GM19099 (cell line): ENCODE results near the gene ILF2.

ENCODE experiments used
- POLR2A ChIP-seq: IDR thresholded peaks from 3 replicates; pipeline ENCODE4 v1.6.1; 2011; ENCODE audit warnings: low read depth; ENCODE audit not compliant: insufficient read length; ENCODE audit errors: extremely low read depth

The ILF2 gene

GRCh38 chr1:153685544-153686340, 14.9 kb upstream of the ILF2 start:
- no peak for TF ChIP-seq POLR2A

- TF ChIP-seq POLR2A: no peak
Observed at GRCh38 chr1:153684892-153685291, 14.1 kb upstream of the ILF2 start.

GRCh38 chr1:153683854-153684253, 13.1 kb upstream of the ILF2 start:
- no peak for TF ChIP-seq POLR2A

- TF ChIP-seq POLR2A: no peak
Observed at GRCh38 chr1:153682730-153683129, 11.9 kb upstream of the ILF2 start.

- TF ChIP-seq POLR2A: no peak
Observed at GRCh38 chr1:153680120-153680403, 9.3 kb upstream of the ILF2 start.

GRCh38 chr1:153679337-153680119, 8.7 kb upstream of the ILF2 start:
- TF ChIP-seq POLR2A: no peak

GRCh38 chr1:153678519-153679336, 7.9 kb upstream of the ILF2 start, which contains the start of gene NPR1:
NPR1 (plus strand) TSS chr1:153678688; CDS start chr1:153679109, 421 bp downstream.
- no peak for TF ChIP-seq POLR2A

GRCh38 chr1:153677718-153678518, 7.1 kb upstream of the ILF2 start:
- TF ChIP-seq POLR2A: no peak

- TF ChIP-seq POLR2A: no peak
Observed at GRCh38 chr1:153673511-153673910, 2.7 kb upstream of the ILF2 start.

- TF ChIP-seq POLR2A: no peak
Observed at GRCh38 chr1:153670257-153670858, 435 bp downstream of the ILF2 start.

GRCh38 chr1:153669606-153670005, 1.2 kb downstream of the ILF2 start:
- TF ChIP-seq POLR2A: no peak

GRCh38 chr1:153667439-153667838, 3.4 kb downstream of the ILF2 start:
- TF ChIP-seq POLR2A: no peak

GRCh38 chr1:153663211-153663610, 7.6 kb downstream of the ILF2 start:
- TF ChIP-seq POLR2A: no peak

GRCh38 chr1:153662269-153662668, 8.5 kb downstream of the ILF2 start:
- peak; percentile 5 for TF ChIP-seq POLR2A
